Measurements from ENCODE around the gene NMRAL1.

NMRAL1 gene

GRCh38 chr16:4508806-4509205, 34.4 kb upstream of the NMRAL1 start:
- TF ChIP-seq EZH2phosphoT487 (IDR thresholded peaks at IDR 0.05; ENCODE audit: borderline replicate concordance, low read length), result no peak
- no peak for TF ChIP-seq CTCF (IDR thresholded peaks at IDR 0.05; ENCODE audit: low read depth, low read length, poor library complexity, severe bottlenecking)
- H3K79me2 ChIP-seq (ENCODE audit: control insufficient read depth, low read length), result peaks cover 15% of the 10 kb centered on the region
- H3K9me2 ChIP-seq (replicated peaks; ENCODE audit: control insufficient read depth, low read length), result no peaks in the 10 kb centered on the region
- peaks cover 60% of the 10 kb centered on the region for H3K36me3 ChIP-seq (ENCODE audit: control insufficient read depth, low read length)
- peaks cover 21% of the 10 kb centered on the region for H3K4me1 ChIP-seq (ENCODE audit: control insufficient read depth, low read length)
- peaks cover 8% of the 10 kb centered on the region for H3F3A ChIP-seq (ENCODE audit: control insufficient read depth, insufficient read depth)
- H3K27ac ChIP-seq (ENCODE audit: low read depth, low read length), result no peak overlapping the region
- H3K9me3 ChIP-seq (ENCODE audit: control insufficient read depth, insufficient read depth, low read length), result no peaks in the 10 kb centered on the region
- H4K20me1 ChIP-seq (ENCODE audit: control insufficient read depth, insufficient read depth, low read depth, low read length), result no peaks in the 10 kb centered on the region; the same call in 1 of the 2 replicates
- no peaks in the 10 kb centered on the region for H3K27me3 ChIP-seq (ENCODE audit: control insufficient read depth, low read length)
- no peak overlapping the region for H3K4me2 ChIP-seq (ENCODE audit: low read length)
- no peak overlapping the region for H3K4me3 ChIP-seq (ENCODE audit: low read length)

- Histone ChIP-seq H3K4me1 (ENCODE audit: control insufficient read depth, low read length) (peaks cover 21% of the 10 kb centered on the region), H3K36me3 (ENCODE audit: control insufficient read depth, low read length) (peaks cover 60% of the 10 kb centered on the region), H3K4me2 (ENCODE audit: low read length) (no peak overlapping the region), H3F3A (ENCODE audit: control insufficient read depth, insufficient read depth) (peaks cover 11% of the 10 kb centered on the region), H3K9me3 (ENCODE audit: control insufficient read depth, insufficient read depth, low read length) (no peaks in the 10 kb centered on the region), H3K4me3 (ENCODE audit: low read length) (no peak overlapping the region), H3K27me3 (ENCODE audit: control insufficient read depth, low read length) (no peaks in the 10 kb centered on the region), H3K27ac (ENCODE audit: low read depth, low read length) (no peak overlapping the region), H4K20me1 (ENCODE audit: control insufficient read depth, insufficient read depth, low read depth, low read length) (no peaks in the 10 kb centered on the region; the same call in 1 of the 2 replicates), H3K79me2 (ENCODE audit: control insufficient read depth, low read length) (peaks cover 22% of the 10 kb centered on the region), H3K9me2 (replicated peaks; ENCODE audit: control insufficient read depth, low read length) (no peaks in the 10 kb centered on the region)
- no peak for TF ChIP-seq CTCF (IDR thresholded peaks at IDR 0.05; ENCODE audit: low read depth, low read length, poor library complexity, severe bottlenecking)
- no peak for TF ChIP-seq EZH2phosphoT487 (IDR thresholded peaks at IDR 0.05; ENCODE audit: borderline replicate concordance, low read length)
These were observed 33.3 kb upstream of the NMRAL1 start for GRCh38 chr16:4507588-4508345.

- Histone ChIP-seq H3K79me2 (ENCODE audit: control insufficient read depth, low read length) (peaks cover 31% of the 10 kb centered on the region), H3K4me3 (ENCODE audit: low read length) (no peak overlapping the region), H3K4me1 (ENCODE audit: control insufficient read depth, low read length) (peaks cover 21% of the 10 kb centered on the region), H3K36me3 (ENCODE audit: control insufficient read depth, low read length) (peaks cover 54% of the 10 kb centered on the region), H3K27ac (ENCODE audit: low read depth, low read length) (no peak overlapping the region), H3K9me3 (ENCODE audit: control insufficient read depth, insufficient read depth, low read length) (no peaks in the 10 kb centered on the region), H3K4me2 (ENCODE audit: low read length) (peak overlapping the region; percentile 63; the same call in 1 of the 2 replicates), H3F3A (ENCODE audit: control insufficient read depth, insufficient read depth) (peaks cover 11% of the 10 kb centered on the region), H3K9me2 (replicated peaks; ENCODE audit: control insufficient read depth, low read length) (no peaks in the 10 kb centered on the region), H3K27me3 (ENCODE audit: control insufficient read depth, low read length) (no peaks in the 10 kb centered on the region), H4K20me1 (ENCODE audit: control insufficient read depth, insufficient read depth, low read depth, low read length) (no peaks in the 10 kb centered on the region; the same call in 1 of the 2 replicates)
- TF ChIP-seq EZH2phosphoT487 (IDR thresholded peaks at IDR 0.05; ENCODE audit: borderline replicate concordance, low read length), result no peak
- peak; percentile 97 for TF ChIP-seq CTCF (IDR thresholded peaks at IDR 0.05; ENCODE audit: low read depth, low read length, poor library complexity, severe bottlenecking)
These were observed 32.0 kb upstream of the NMRAL1 start for GRCh38 chr16:4506450-4506849.

All from DOHH2 (cell line).